ENCODE measurements around the gene ZNF234.
"Not testable (repeated sequence)": the region's sequence is repeated elsewhere in the genome, so short reads cannot be mapped to it uniquely, and the experiment has no call there.

Gene ZNF234

GRCh38 chr19:44182145-44182544, 40.8 kb downstream of the ZNF234 start:
- DNase-seq (ENCODE audit: low read depth) = no peak

GRCh38 chr19:44190020-44190419, 48.7 kb downstream of the ZNF234 start:
- DNase-seq (ENCODE audit: low read depth) = no peak

GRCh38 chr19:44192127-44192526, 50.8 kb downstream of the ZNF234 start:
- DNase-seq (ENCODE audit: low read depth) = no peak

GRCh38 chr19:44196772-44197171, 55.4 kb downstream of the ZNF234 start:
- no peak for DNase-seq (ENCODE audit: low read depth)

GRCh38 chr19:44202470-44202869, 61.1 kb downstream of the ZNF234 start:
- peak; percentile 44 for DNase-seq (ENCODE audit: low read depth)

- DNase-seq (ENCODE audit: low read depth) = no peak
Observed at GRCh38 chr19:44202974-44203373, 61.6 kb downstream of the ZNF234 start.

GRCh38 chr19:44203877-44204276, 62.5 kb downstream of the ZNF234 start:
- not testable (repeated sequence) for DNase-seq (ENCODE audit: low read depth)

GRCh38 chr19:44204772-44205171, 63.4 kb downstream of the ZNF234 start:
- no peak for DNase-seq (ENCODE audit: low read depth)

- DNase-seq (ENCODE audit: low read depth) = peak; percentile 94
Observed at GRCh38 chr19:44207126-44207803, 65.9 kb downstream of the ZNF234 start.
